Small intestine (tissue), 7 donors: ENCODE measurements around the gene ZEB1. TPM values are rescaled to one million over a fixed set of nuclear protein-coding genes. Genes with fewer than 3 reads are reported as not detected.
A peak's percentile ranks its signal among the peaks of the same experiment; 100 is the strongest.

Experiments
- DNase-seq, 2 donors: peaks; one replicate each; pipeline versions ENCODE4 v3.0.0 to v3.0.0-alpha.2; 2013
- FAIRE-seq: peaks from 2 replicates; lab custom pipeline; 2012; peaks lifted over from hg19 to GRCh38; lab: Jason Lieb, UNC
- H3K27ac ChIP-seq, 3 donors: one replicate each; pipeline ENCODE4 v1.5.1; 2013; ENCODE audit warnings: low read length in 2 of 3, mild to moderate bottlenecking in 2 of 3, control low read depth in 1 of 3, inconsistent platforms in 1 of 3, low read depth in 1 of 3, moderate library complexity in 1 of 3
- H3K27me3 ChIP-seq, 3 donors: one replicate each; pipeline ENCODE4 v1.6.1; 2013; ENCODE audit warnings: low read length in 3 of 3, inconsistent platforms in 1 of 3; ENCODE audit not compliant: control insufficient read depth in 3 of 3, insufficient read depth in 3 of 3
- H3K36me3 ChIP-seq, 3 donors: one replicate each; pipeline ENCODE4 v1.6.1; 2013; ENCODE audit warnings: low read length in 3 of 3, inconsistent platforms in 1 of 3, low read depth in 1 of 3, mild to moderate bottlenecking in 1 of 3, moderate library complexity in 1 of 3; ENCODE audit not compliant: control insufficient read depth in 3 of 3, insufficient read depth in 2 of 3
- H3K4me1 ChIP-seq, 3 donors: one replicate each; pipeline ENCODE4 v1.6.1; 2013; ENCODE audit warnings: low read length in 2 of 3, inconsistent platforms in 1 of 3, low read depth in 1 of 3, mild to moderate bottlenecking in 1 of 3, moderate library complexity in 1 of 3; ENCODE audit not compliant: control insufficient read depth in 3 of 3, insufficient read depth in 2 of 3
- H3K4me3 ChIP-seq, 3 donors: one replicate each; pipeline ENCODE4 v1.5.1; 2013; ENCODE audit warnings: low read length in 3 of 3, control low read depth in 1 of 3, inconsistent platforms in 1 of 3, low read depth in 1 of 3, mild to moderate bottlenecking in 1 of 3, moderate library complexity in 1 of 3
- H3K9me3 ChIP-seq, 2 donors: one replicate each; pipeline ENCODE4 v1.6.1; 2013; ENCODE audit warnings: low read depth in 1 of 2, low read length in 1 of 2; ENCODE audit not compliant: control insufficient read depth in 2 of 2, insufficient read depth in 1 of 2
- WGBS, 3 donors: extraction: QIAGEN DNeasy Blood & Tissue Kit; methylation state at CpG; one replicate each; pipeline ENCODE4 v1.1.7; 2013; 5-methylcytosine and 5-hydroxymethylcytosine counted together
- polyA plus RNA-seq, 4 donors: library from polyadenylated mRNA; stranded (reverse) in 3 of 4; unstranded in 1 of 4; fragments of 200-250 nt in 3 of 4; fragments of 120-200 nt in 1 of 4; gene quantifications; one replicate each; pipeline versions ENCODE4 v1.2.1 to v1.2.3, GENCODE V29; 2013
- donor health status: healthy with polysubstance abuse.
- donor health status: control.
- donor health status: control.
- donor health status: Bipolar disorder and iron deficiency.
- donor health status: healthy.

ZEB1 gene
- polyA plus RNA-seq, 4 donors = 2.7 to 10.4 (median 6.9) TPM

DNA sequence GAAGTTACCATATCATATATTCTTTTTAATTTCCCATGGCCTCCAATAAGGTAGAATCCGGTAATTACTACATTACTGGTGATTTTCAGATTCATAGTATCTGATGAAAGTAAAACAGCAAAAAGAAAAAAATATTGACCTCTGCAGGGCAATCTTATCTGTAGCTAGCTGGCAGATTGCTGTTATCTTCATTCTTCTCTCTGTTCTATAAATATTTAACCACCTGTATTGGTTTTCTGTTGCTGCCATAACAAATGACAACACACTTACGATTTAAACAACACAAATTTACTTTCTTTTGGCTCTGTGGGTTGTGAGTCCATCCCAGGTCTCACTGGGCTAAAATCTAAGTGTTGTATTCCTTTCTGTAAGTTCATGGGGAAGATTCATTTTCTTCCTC is 164.5 kb downstream of the ZEB1 start:
- Histone ChIP-seq H3K36me3 (no peaks in the 10 kb centered on the region), H3K4me3 (no peak overlapping the region), H3K9me3 (no peaks in the 10 kb centered on the region), H3K4me1 (no peaks in the 10 kb centered on the region), H3K27ac (no peak overlapping the region), H3K27me3 (no peaks in the 10 kb centered on the region)
- DNase-seq (no peak), FAIRE-seq (no peak)
- WGBS, 3 donors = 22 to 64% (median 34%) methylated on average over 2 of the region's 2 CpGs

- WGBS, 3 donors = 29 to 69% (median 47%) methylated on average over 4 of the region's 4 CpGs
Measured at GRCh38 chr10:31484431-31485135, 165.6 kb downstream of the ZEB1 start.

GRCh38 chr10:31490858-31491504 is 172.0 kb downstream of the ZEB1 start:
- Histone ChIP-seq H3K36me3 (no peaks in the 10 kb centered on the region), H3K9me3 (peaks cover 0 to 4% of the 10 kb centered on the region in 2 donors), H3K4me3 (no peak overlapping the region), H3K4me1 (no peaks in the 10 kb centered on the region), H3K27me3 (no peaks in the 10 kb centered on the region), H3K27ac (no peak overlapping the region)
- WGBS, 3 donors = 89 to 97% (median 89%) methylated on average over 1 of the region's 1 CpG
- FAIRE-seq (no peak), DNase-seq (peak; percentile 6 to 23)

More at GRCh38 chr10:31484431-31485135, 165.6 kb downstream of the ZEB1 start:
- Histone ChIP-seq H3K9me3 (no peaks in the 10 kb centered on the region), H3K27ac (no peak overlapping the region), H3K36me3 (no peaks in the 10 kb centered on the region), H3K4me3 (no peak overlapping the region), H3K4me1 (no peaks in the 10 kb centered on the region), H3K27me3 (no peaks in the 10 kb centered on the region)
- DNase-seq (no peak), FAIRE-seq (no peak)

DNA sequence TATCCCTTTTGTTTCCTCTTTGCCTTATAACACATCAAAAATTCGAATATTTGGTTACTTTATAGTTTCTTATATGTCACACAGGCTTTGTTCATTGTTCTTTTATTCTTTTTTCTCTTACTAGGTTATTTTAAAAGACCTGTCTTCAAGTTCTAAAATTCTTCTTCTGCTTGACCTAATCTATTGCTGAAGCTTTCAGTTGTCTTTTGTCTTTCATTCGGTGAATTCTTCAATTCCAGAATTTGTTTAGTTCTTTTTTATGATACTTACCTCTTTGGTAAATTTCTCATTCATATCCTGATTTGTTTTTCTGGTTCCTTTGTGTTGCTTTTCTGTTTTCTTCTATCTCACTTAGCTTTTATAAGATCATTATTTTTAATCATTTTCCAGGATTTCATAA is 188.4 kb downstream of the ZEB1 start:
- FAIRE-seq (peak; percentile 53), DNase-seq (no peak)
- peaks cover 0 to 9% (median 0%) of the 10 kb centered on the region in 3 donors for H3K36me3 ChIP-seq
- no peak overlapping the region for H3K4me3 ChIP-seq
- H3K27me3 ChIP-seq = no peaks in the 10 kb centered on the region
- no peaks in the 10 kb centered on the region for H3K4me1 ChIP-seq
- H3K9me3 ChIP-seq = peaks cover 0 to 16% of the 10 kb centered on the region in 2 donors
- no peak overlapping the region for H3K27ac ChIP-seq
- 50 to 78% (median 62%) methylated on average over 2 of the region's 2 CpGs for WGBS, 3 donors

DNA sequence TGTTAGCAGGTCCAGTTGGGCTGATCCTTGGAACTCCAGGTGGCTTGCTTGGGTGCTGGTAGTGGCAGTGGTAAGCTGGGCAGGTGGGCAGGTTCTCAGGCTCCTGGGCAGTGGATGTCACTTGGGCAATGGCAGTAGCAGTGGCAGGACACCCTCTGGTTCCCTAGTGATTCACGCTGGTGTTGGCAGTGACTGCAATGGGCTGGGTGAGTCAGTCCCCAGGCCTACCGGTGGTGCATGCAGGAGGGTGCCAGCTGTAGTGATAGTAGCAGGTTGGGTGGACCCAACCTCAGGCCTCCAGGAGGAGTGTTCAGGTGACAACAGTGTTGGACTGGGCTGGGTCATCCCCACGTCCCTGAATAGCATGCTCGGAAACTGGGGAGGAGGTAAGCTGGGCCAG is 189.2 kb downstream of the ZEB1 start:
- Histone ChIP-seq H3K27me3 (no peaks in the 10 kb centered on the region), H3K4me3 (no peak overlapping the region), H3K4me1 (no peaks in the 10 kb centered on the region), H3K36me3 (peaks cover 0 to 9% (median 0%) of the 10 kb centered on the region in 3 donors), H3K9me3 (peaks cover 0 to 16% of the 10 kb centered on the region in 2 donors), H3K27ac (no peak overlapping the region)
- DNase-seq (no peak), FAIRE-seq (no peak)
- WGBS, 3 donors = 89 to 96% (median 95%) methylated on average over 4 of the region's 4 CpGs

DNA sequence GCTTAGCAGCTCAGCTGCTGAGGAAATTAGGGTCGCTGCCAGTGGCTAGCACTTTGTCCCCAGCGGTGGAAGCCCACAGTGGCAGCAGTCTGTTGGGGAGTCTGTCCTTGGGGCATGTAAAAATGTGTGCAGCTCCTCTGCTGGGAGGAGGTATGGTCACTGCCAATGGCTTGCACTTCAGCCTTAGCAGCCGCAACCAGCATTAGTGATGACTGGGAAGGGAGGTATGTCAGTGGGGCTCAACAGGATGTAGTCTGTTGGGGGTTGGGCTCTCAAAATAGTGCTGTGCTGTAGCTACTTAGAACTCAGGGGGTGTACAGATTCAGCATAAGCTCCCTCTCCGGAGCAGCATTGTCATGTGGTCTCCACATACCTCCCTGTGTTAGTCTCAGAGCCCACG is 189.9 kb downstream of the ZEB1 start:
- DNase-seq = no peak
- H3K27me3 ChIP-seq = no peaks in the 10 kb centered on the region
- no peak for FAIRE-seq
- no peaks in the 10 kb centered on the region for H3K4me1 ChIP-seq
- no peak overlapping the region for H3K4me3 ChIP-seq
- H3K27ac ChIP-seq = no peak overlapping the region
- 83 to 95% (median 91%) methylated on average over 5 of the region's 5 CpGs for WGBS, 3 donors
- H3K36me3 ChIP-seq = peaks cover 0 to 9% (median 0%) of the 10 kb centered on the region in 3 donors
- H3K9me3 ChIP-seq = peaks cover 0 to 16% of the 10 kb centered on the region in 2 donors

DNA sequence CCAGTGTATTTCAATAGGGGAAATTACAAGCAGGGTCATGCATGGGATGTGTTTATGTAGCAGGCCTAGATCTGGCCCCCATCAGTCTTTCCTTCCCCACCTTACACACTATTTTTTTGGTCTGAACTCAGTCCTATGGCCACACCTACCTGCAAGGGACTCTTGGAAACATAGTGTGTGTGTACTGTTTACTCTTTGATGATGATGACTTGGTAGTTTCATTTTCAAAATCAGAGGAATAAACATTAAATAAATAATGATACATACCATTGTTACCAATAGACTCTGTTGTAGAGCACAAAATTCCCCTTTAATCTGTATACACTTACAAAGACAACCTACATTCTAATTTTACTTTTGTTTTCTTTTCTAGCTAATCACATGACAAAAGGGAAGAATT is 191.0 kb downstream of the ZEB1 start:
- H3K27me3 ChIP-seq = no peaks in the 10 kb centered on the region
- FAIRE-seq = no peak

DNA sequence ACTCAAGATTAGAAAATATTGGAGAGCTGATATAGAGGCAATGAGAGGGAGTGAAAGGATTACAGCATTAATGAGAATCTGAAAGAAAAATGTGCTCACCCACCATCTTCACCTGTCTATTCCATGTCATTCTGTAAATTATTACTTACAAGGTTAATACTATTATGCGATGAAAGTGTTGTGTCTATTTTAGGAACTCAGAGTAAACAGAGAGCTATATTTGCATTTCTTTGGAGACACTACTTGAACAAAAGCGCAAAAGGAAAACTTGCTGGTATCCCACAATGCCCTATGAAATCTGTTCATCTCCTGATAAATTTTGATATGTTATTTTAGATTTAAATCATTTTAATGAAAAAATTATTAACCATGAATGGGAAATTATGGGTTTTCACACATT is 196.1 kb downstream of the ZEB1 start:
- no peaks in the 10 kb centered on the region for H3K4me1 ChIP-seq
- no peaks in the 10 kb centered on the region for H3K9me3 ChIP-seq
- no peak overlapping the region for H3K27ac ChIP-seq
- FAIRE-seq (no peak), DNase-seq (no peak)
- no peaks in the 10 kb centered on the region for H3K27me3 ChIP-seq
- WGBS, 3 donors = 61 to 68% (median 65%) methylated on average over 2 of the region's 2 CpGs
- no peak overlapping the region for H3K4me3 ChIP-seq
- H3K36me3 ChIP-seq = peaks cover 0 to 2% (median 0%) of the 10 kb centered on the region in 3 donors

More for the DNA sequence above, 191.0 kb downstream of the ZEB1 start:
- H3K4me3 ChIP-seq = no peak overlapping the region
- DNase-seq = no peak
- peaks cover 0 to 9% (median 0%) of the 10 kb centered on the region in 3 donors for H3K36me3 ChIP-seq
- H3K4me1 ChIP-seq = no peaks in the 10 kb centered on the region
- peaks cover 0 to 16% of the 10 kb centered on the region in 2 donors for H3K9me3 ChIP-seq
- no peak overlapping the region for H3K27ac ChIP-seq
